ENCODE data around the gene KCNN4. TPM values are rescaled to one million over a fixed set of nuclear protein-coding genes. Genes with fewer than 3 reads are reported as not detected.
"Not testable (repeated sequence)": the region's sequence is repeated elsewhere in the genome, so short reads cannot be mapped to it uniquely, and the experiment has no call there.

The KCNN4 gene
- total RNA-seq, 1 experiment from 2014 or later: 3.0 TPM

DNA sequence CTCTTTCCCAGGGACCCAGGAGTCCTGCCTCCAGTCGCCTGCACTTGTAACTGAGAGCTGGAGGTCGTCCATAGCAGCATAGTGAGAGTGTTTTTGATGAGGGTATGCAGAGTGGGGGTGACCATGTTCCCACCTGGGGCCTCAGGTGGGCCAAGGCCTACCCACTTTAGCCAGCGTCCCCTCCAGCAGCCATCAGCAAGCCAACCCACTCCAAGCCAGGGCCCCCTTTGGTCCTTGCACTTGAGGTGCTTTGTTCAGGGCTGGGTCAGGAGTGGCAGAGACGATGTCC, 14.1 kb downstream of the KCNN4 start:
- TF ChIP-seq CTCF (IDR thresholded peaks at IDR 0.05; ENCODE audit: insufficient read depth in 1 of 2, low read depth in 1 of 2, low read length in 1 of 2, severe bottlenecking in 1 of 2, unreplicated experiment in 1 of 2): no peak
- H3K4me1 ChIP-seq: peaks cover 5% of the 10 kb centered on the region; the same call in 1 of the 2 replicates
- H3K27me3 Mint-ChIP-seq (ENCODE audit: insufficient read depth, unreplicated experiment): no peaks in the 10 kb centered on the region
- H3K27ac Mint-ChIP-seq (ENCODE audit: unreplicated experiment): peak overlapping the region; percentile 68
- H3K4me1 Mint-ChIP-seq (ENCODE audit: low read depth, unreplicated experiment): peaks cover 19% of the 10 kb centered on the region
- no peak for DNase-seq
- H3K4me3 ChIP-seq (ENCODE audit: low read depth, low read length): no peak overlapping the region
- H3K36me3 ChIP-seq (ENCODE audit: control insufficient read depth, insufficient read depth, low read length): peaks cover 1% of the 10 kb centered on the region; the same call in 1 of the 2 replicates
- no peaks in the 10 kb centered on the region for H3K9me3 ChIP-seq
- peaks cover 11% of the 10 kb centered on the region for H3K36me3 Mint-ChIP-seq (ENCODE audit: insufficient read depth, unreplicated experiment)
- intact Hi-C loops (cut with micrococcal nuclease; ENCODE audit: unreplicated experiment): loop anchor here (1.0 kb wide), 1 partner anchor 19 kb away; no protein-coding TSS in a partner anchor
- H3K4me3 Mint-ChIP-seq (ENCODE audit: unreplicated experiment): no peak overlapping the region
- no peaks in the 10 kb centered on the region for H3K27me3 ChIP-seq (replicated peaks; ENCODE audit: control insufficient read depth, insufficient read depth, low read length)
- no peaks in the 10 kb centered on the region for H3K9me3 Mint-ChIP-seq (ENCODE audit: unreplicated experiment)
- POLR2A ChIA-PET: no interaction called here
- BruUV-seq (replicated peaks): no TSS peak
- CTCF ChIA-PET: interaction anchor here (1.0 to 1.6 kb wide), 5 partner anchors 11 to 98 kb away, joined by 3 to 6 read pairs (median 4); partner anchors contain the start of gene ZNF283

DNA sequence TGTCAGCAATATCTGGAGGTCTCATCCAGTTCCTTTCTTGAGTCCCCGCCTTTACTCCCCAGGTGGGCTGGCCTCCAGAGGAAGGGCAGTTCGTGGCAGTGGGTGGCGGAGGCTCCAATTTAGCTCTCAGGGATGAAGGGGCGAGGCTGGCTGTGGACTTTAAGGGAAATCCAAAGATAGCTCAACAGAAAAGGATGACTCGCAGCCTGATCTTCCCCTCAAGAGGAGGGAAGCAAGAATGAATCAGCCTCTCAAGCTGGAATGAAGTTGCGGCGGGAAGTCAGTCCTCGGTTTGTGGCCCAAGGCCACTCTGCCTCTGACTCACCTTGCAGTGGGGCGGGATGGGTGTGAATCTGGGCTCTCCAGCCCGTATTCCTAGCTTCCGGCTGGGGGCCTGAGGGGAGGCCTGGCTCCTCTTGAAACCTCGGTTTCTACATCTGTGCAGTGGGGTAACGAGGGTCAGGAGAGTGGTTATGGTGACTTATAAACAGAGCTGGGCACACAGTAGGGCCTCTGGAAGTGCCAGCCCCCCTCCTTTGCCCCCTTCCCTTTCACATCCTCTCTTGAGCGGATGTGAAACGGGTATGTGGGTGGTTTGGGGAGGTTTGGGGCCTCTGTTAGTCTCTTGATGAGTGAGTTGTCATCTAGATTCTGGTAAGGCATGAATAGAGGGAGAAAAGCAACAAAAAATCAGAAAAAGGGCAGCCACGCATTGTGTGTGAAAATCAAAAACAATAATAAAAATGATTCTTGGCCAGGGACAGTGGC, 15.5 kb downstream of the KCNN4 start:
- Histone ChIP-seq H3K4me1 (peaks cover 5% of the 10 kb centered on the region; the same call in 1 of the 2 replicates), H3K36me3 (ENCODE audit: control insufficient read depth, insufficient read depth, low read length) (peaks cover 1% of the 10 kb centered on the region; the same call in 1 of the 2 replicates), H3K4me3 (ENCODE audit: low read depth, low read length) (no peak overlapping the region), H3K27me3 (replicated peaks; ENCODE audit: control insufficient read depth, insufficient read depth, low read length) (no peaks in the 10 kb centered on the region), H3K9me3 (no peaks in the 10 kb centered on the region)
- intact Hi-C loops (cut with micrococcal nuclease; ENCODE audit: unreplicated experiment): no loop called here
- Mint-ChIP-seq H3K27me3 (ENCODE audit: insufficient read depth, unreplicated experiment) (no peaks in the 10 kb centered on the region), H3K36me3 (ENCODE audit: insufficient read depth, unreplicated experiment) (peaks cover 11% of the 10 kb centered on the region), H3K9me3 (ENCODE audit: unreplicated experiment) (no peaks in the 10 kb centered on the region), H3K4me3 (ENCODE audit: unreplicated experiment) (no peak overlapping the region), H3K27ac (ENCODE audit: unreplicated experiment) (peak overlapping the region; percentile 36), H3K4me1 (ENCODE audit: low read depth, unreplicated experiment) (peaks cover 19% of the 10 kb centered on the region)
- no TSS peak for BruUV-seq (replicated peaks)
- POLR2A ChIA-PET: no interaction called here
- no peak for TF ChIP-seq CTCF (IDR thresholded peaks at IDR 0.05; ENCODE audit: insufficient read depth in 1 of 2, low read depth in 1 of 2, low read length in 1 of 2, severe bottlenecking in 1 of 2, unreplicated experiment in 1 of 2)
- DNase-seq: peak; percentile 30 to 61
- CTCF ChIA-PET: interaction anchor here (1.0 to 1.6 kb wide), 2 partner anchors 20 to 62 kb away, joined by 3 to 6 read pairs; partner anchors contain the start of gene ZNF283

- H3K4me1 ChIP-seq; H3K27me3 ChIP-seq (replicated peaks; ENCODE audit: control insufficient read depth, insufficient read depth, low read length); intact Hi-C loops (cut with micrococcal nuclease; ENCODE audit: unreplicated experiment); H3K4me3 Mint-ChIP-seq (ENCODE audit: unreplicated experiment); BruUV-seq (replicated peaks); H3K36me3 ChIP-seq (ENCODE audit: control insufficient read depth, insufficient read depth, low read length); H3K4me3 ChIP-seq (ENCODE audit: low read depth, low read length); H3K9me3 Mint-ChIP-seq (ENCODE audit: unreplicated experiment); DNase-seq; H3K27me3 Mint-ChIP-seq (ENCODE audit: insufficient read depth, unreplicated experiment); POLR2A ChIA-PET; H3K27ac Mint-ChIP-seq (ENCODE audit: unreplicated experiment); H3K9me3 ChIP-seq: not testable (repeated sequence)
- peaks cover 11% of the 10 kb centered on the region for H3K36me3 Mint-ChIP-seq (ENCODE audit: insufficient read depth, unreplicated experiment)
- CTCF ChIA-PET: interaction anchor here (1.0 kb wide), 1 partner anchor 19 kb away, joined by 3 read pairs; no protein-coding TSS in a partner anchor
- H3K4me1 Mint-ChIP-seq (ENCODE audit: low read depth, unreplicated experiment): peaks cover 19% of the 10 kb centered on the region
Observed at GRCh38 chr19:43764684-43765083, 16.1 kb downstream of the KCNN4 start.
